Glutamatergic neuron (in vitro differentiated cells): ENCODE measurements around the gene AGPS. TPM values are rescaled to one million over a fixed set of nuclear protein-coding genes. Genes with fewer than 3 reads are reported as not detected.
"Not testable (repeated sequence)": the region's sequence is repeated elsewhere in the genome, so short reads cannot be mapped to it uniquely, and the experiment has no call there.

ENCODE experiments used
- DNase-seq: peaks from one replicate; pipeline ENCODE4 v3.0.0; 2022
- H3K27ac Mint-ChIP-seq: one replicate; pipeline ENCODE4 v1.8.0; 2020; ENCODE audit warnings: mild to moderate bottlenecking, mixed read lengths, inconsistent platforms; ENCODE audit not compliant: unreplicated experiment
- H3K27me3 Mint-ChIP-seq: one replicate; pipeline ENCODE4 v1.8.0; 2020; ENCODE audit warnings: mild to moderate bottlenecking, moderate library complexity, mixed read lengths, inconsistent platforms; ENCODE audit not compliant: unreplicated experiment
- H3K36me3 Mint-ChIP-seq: one replicate; pipeline ENCODE4 v1.8.0; 2020; ENCODE audit warnings: mild to moderate bottlenecking, mixed read lengths, inconsistent platforms; ENCODE audit not compliant: unreplicated experiment
- H3K4me1 Mint-ChIP-seq: one replicate; pipeline ENCODE4 v1.8.0; 2020; ENCODE audit warnings: mild to moderate bottlenecking, low read depth, mixed read lengths, inconsistent platforms; ENCODE audit not compliant: unreplicated experiment
- H3K4me3 Mint-ChIP-seq: one replicate; pipeline ENCODE4 v1.8.0; 2020; ENCODE audit warnings: mild to moderate bottlenecking, mixed read lengths, inconsistent platforms; ENCODE audit not compliant: unreplicated experiment
- H3K9me3 Mint-ChIP-seq: one replicate; pipeline ENCODE4 v1.8.0; 2020; ENCODE audit warnings: mild to moderate bottlenecking, moderate library complexity, mixed read lengths, inconsistent platforms; ENCODE audit not compliant: unreplicated experiment
- total RNA-seq: library from RNA; stranded (reverse); fragmentation: NEBNext Ultra II Directional; extraction: Animal tissue kit (Norgen Biotek cat#: 25700); gene quantifications from one replicate; pipeline ENCODE4 v1.2.1, GENCODE V29; 2021; ENCODE audit not compliant: unreplicated experiment
- TF ChIP-seq, protein P1 (sequence below): fragments of 200-600 bp; sonication (generic); IDR thresholded peaks from one replicate; pipeline ENCODE4 v1.5.0; 2021; ENCODE audit not compliant: partially characterized antibody, unreplicated experiment

AGPS gene
- total RNA-seq, 1 donor from 2014 or later: 50.8 TPM

DNA sequence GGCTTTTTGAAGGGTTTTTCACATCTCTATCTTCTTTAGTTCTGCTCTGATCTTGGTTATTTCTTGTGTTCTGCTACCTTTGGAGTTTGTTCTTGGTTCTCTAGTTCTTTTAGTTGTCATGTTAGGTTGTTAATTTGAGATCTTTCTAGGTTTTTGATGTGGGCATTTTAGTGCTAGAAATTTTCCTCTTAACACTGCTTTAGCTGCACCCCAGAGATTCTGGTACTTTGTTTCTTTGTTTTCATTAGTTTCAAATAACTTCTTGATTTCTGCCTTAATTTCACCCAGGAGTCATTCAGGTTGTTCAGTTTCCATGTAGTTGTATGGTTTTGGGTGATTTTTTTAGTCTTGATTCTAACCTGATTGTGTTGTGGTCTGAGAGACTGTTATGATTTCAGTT is 34.7 kb downstream of the AGPS start:
- Mint-ChIP-seq H3K4me3 (no peak overlapping the region), H3K9me3 (peaks cover 3% of the 10 kb centered on the region), H3K27me3 (peaks cover 3% of the 10 kb centered on the region), H3K27ac (no peak overlapping the region), H3K4me1 (no peaks in the 10 kb centered on the region), H3K36me3 (peaks cover 57% of the 10 kb centered on the region)
- TF ChIP-seq, protein P1, sequence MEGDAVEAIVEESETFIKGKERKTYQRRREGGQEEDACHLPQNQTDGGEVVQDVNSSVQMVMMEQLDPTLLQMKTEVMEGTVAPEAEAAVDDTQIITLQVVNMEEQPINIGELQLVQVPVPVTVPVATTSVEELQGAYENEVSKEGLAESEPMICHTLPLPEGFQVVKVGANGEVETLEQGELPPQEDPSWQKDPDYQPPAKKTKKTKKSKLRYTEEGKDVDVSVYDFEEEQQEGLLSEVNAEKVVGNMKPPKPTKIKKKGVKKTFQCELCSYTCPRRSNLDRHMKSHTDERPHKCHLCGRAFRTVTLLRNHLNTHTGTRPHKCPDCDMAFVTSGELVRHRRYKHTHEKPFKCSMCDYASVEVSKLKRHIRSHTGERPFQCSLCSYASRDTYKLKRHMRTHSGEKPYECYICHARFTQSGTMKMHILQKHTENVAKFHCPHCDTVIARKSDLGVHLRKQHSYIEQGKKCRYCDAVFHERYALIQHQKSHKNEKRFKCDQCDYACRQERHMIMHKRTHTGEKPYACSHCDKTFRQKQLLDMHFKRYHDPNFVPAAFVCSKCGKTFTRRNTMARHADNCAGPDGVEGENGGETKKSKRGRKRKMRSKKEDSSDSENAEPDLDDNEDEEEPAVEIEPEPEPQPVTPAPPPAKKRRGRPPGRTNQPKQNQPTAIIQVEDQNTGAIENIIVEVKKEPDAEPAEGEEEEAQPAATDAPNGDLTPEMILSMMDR: no peak
- DNase-seq: no peak

DNA sequence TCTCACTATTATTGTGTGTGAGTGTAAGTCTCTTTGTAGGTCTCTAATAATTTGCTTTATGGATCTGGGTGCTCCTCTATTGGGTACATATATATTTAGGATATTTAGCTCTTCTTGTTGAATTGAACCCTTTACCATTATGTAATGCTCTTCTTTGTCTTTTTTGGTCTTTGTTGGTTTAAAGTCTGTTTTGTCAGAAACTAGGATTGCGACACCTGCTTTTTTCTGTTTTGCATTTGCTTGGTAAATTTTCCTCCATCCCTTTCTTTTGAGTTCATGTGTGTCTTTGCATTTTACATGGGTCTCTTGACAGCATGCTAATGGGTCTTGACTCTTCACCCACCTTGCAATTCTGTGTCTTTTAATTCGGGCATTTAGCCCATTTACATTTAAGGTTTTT is 35.4 kb downstream of the AGPS start:
- peaks cover 64% of the 10 kb centered on the region for H3K36me3 Mint-ChIP-seq
- H3K4me1 Mint-ChIP-seq, H3K27me3 Mint-ChIP-seq, H3K4me3 Mint-ChIP-seq, H3K9me3 Mint-ChIP-seq, DNase-seq, H3K27ac Mint-ChIP-seq: not testable (repeated sequence)

DNA sequence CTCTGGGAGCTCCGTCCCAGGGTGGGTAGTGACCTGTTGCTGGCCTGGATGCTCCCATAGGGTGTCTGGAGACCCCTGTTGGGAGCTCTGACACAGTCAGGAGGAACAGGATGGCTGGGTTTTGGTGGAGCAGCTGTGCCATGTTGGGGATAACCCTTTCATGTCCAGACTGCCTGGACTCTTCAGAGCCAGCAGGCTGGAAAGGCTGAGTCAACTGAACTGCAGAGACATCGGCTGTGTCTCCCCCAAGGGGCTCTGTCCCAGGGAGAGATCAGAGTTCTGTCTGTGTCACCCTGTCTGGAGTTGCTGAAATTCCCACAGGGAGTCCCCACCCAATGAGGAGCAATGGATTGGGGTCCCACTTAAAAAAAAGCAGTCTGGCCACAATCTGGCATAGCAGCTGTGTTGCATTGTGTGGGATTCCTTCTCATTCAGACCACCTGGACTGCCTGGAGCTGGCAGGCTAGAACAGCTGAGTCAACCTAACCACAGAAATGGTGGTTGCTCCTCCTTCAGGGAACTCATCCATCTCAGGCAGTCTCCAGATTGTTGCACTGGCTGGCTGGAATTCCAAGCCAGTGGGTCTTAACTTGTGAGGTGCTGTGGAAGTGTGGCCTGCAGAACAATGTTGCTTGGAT is 37.2 kb downstream of the AGPS start:
- DNase-seq: peak; percentile 25
- no peak overlapping the region for H3K4me3 Mint-ChIP-seq
- peaks cover 5% of the 10 kb centered on the region for H3K9me3 Mint-ChIP-seq
- H3K27ac Mint-ChIP-seq: peak overlapping the region; percentile 83
- H3K36me3 Mint-ChIP-seq: peaks cover 57% of the 10 kb centered on the region
- peaks cover 3% of the 10 kb centered on the region for H3K27me3 Mint-ChIP-seq
- no peaks in the 10 kb centered on the region for H3K4me1 Mint-ChIP-seq
- TF ChIP-seq, protein P1: no peak

DNA sequence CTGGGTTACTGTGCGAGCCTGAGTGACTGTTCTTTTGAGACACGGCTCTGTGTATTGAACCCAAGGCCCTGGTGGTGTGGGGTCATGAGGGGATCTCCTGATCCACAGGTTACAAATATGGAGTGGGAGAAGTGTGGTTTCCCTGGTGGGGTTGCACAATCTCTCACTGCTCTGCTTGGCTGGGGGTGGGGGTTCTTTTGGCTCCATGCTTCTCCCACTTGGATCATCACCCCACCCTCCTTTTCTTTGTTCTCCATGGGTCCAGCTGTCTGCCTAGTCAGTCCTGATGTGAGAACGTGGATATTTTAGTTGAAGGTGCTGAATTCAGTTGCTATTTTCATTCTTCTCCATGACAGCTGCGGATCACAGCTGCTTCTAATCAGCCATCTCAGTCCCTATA is 37.8 kb downstream of the AGPS start:
- Mint-ChIP-seq H3K9me3 (peaks cover 3% of the 10 kb centered on the region), H3K27me3 (no peaks in the 10 kb centered on the region), H3K4me3 (no peak overlapping the region), H3K27ac (peak overlapping the region; percentile 83), H3K36me3 (peaks cover 54% of the 10 kb centered on the region), H3K4me1 (no peaks in the 10 kb centered on the region)
- TF ChIP-seq, protein P1: no peak
- no peak for DNase-seq

DNA sequence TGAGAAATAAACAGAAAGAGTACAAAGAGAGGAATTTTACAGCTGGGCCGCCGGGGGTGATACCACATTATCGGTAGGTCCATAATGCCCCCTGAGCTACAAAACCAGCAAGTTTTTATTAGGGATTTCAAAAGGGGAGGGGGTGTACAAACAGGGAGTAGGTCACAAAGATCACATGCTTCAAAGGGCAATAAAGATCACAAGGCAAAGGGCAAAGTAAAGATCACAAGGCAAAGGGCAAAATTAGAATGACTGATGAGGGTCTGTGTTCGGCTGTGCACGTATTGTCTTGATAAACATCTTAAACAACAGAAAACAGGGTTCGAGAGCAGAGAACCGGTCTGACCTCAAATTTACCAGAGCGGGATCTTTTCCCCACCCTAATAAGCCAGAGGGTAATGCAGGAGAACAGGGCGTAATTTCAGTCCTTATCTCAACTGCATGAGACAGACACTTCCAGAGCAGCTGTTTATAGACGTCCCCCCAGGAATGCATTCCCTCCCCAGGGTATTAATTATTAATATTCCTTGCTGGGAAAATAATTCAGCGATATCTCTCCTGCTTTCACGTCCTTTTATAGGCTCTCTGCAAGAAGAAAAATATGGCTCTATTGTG is 38.6 kb downstream of the AGPS start:
- not testable (repeated sequence) for H3K4me3 Mint-ChIP-seq, H3K27me3 Mint-ChIP-seq, DNase-seq, H3K4me1 Mint-ChIP-seq, H3K9me3 Mint-ChIP-seq
- Mint-ChIP-seq H3K36me3 (peaks cover 46% of the 10 kb centered on the region), H3K27ac (peak overlapping the region; percentile 31)

DNA sequence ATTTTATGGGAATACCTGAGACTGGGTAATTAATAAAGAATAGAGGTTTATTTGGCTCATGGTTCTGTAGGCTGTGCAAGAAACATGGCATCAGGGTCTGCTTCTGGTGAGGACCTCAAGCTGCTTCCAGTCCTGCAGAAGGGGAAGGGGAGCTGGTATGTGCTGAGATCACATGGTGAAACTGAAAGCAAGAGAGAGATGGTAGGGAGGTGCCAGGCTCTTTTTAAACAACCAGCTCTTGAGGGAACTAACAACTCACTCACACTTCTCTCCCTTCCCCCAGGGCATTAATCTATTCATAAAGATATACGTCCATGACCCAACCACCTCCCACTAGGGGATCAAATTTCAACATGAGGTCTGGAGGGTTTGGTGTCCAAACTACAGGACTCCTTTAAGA is 40.1 kb downstream of the AGPS start:
- H3K36me3 Mint-ChIP-seq: peaks cover 31% of the 10 kb centered on the region
- DNase-seq: no peak
- no peak overlapping the region for H3K27ac Mint-ChIP-seq
- no peak overlapping the region for H3K4me3 Mint-ChIP-seq
- TF ChIP-seq, protein P1: no peak
- peaks cover 3% of the 10 kb centered on the region for H3K9me3 Mint-ChIP-seq
- no peaks in the 10 kb centered on the region for H3K27me3 Mint-ChIP-seq
- H3K4me1 Mint-ChIP-seq: no peaks in the 10 kb centered on the region
